Measurements from ENCODE around the gene MAP6.

The MAP6 gene

GRCh38 chr11:75677275-75677674, 8.4 kb upstream of the MAP6 start:
- no peak overlapping the region for H2AFZ ChIP-seq (ENCODE audit: low read length)
- H3K27ac ChIP-seq (ENCODE audit: low read depth, low read length, poor library complexity, severe bottlenecking) = no peak overlapping the region
- no peaks in the 10 kb centered on the region for H4K20me1 ChIP-seq (ENCODE audit: insufficient read depth, low read length)
- no peak overlapping the region for H3K9ac ChIP-seq (ENCODE audit: low read length)
- TF ChIP-seq CTCF (IDR thresholded peaks at IDR 0.05; ENCODE audit: low read length) (no peak), EZH2 (IDR thresholded peaks at IDR 0.05; ENCODE audit: borderline replicate concordance, low read length) (no peak)
- H3K9me2 ChIP-seq (ENCODE audit: low read depth, low read length) = no peaks in the 10 kb centered on the region
- no peaks in the 10 kb centered on the region for H3K4me1 ChIP-seq (ENCODE audit: insufficient read depth, low read length, severe bottlenecking)
- H3K9me3 ChIP-seq (ENCODE audit: low read length) = 0 out of 2 replicates have a peak, but pooled peaks cover 4% of the 10 kb centered on the region
- H3K27me3 ChIP-seq (ENCODE audit: insufficient read depth, low read length) = no peaks in the 10 kb centered on the region; the same call in 1 of the 2 replicates
- H3K4me3 ChIP-seq (ENCODE audit: low read depth, low read length, poor library complexity, severe bottlenecking) = no peak overlapping the region
- no peaks in the 10 kb centered on the region for H3K36me3 ChIP-seq (ENCODE audit: insufficient read depth, low read length)
- no peak overlapping the region for H3K4me2 ChIP-seq (ENCODE audit: low read length)
- no peaks in the 10 kb centered on the region for H3K79me2 ChIP-seq (ENCODE audit: insufficient read depth, low read length)
- no peaks in the 10 kb centered on the region for H3F3A ChIP-seq (ENCODE audit: insufficient read depth, low read length)

- no peak overlapping the region for H2AFZ ChIP-seq (ENCODE audit: low read length)
Measured at GRCh38 chr11:75673977-75674582, 5.2 kb upstream of the MAP6 start.

GRCh38 chr11:75667831-75668450, 897 bp downstream of the MAP6 start:
- Histone ChIP-seq H3K9me3 (ENCODE audit: low read length) (no peaks in the 10 kb centered on the region), H3K9me2 (ENCODE audit: low read depth, low read length) (no peaks in the 10 kb centered on the region), H3K9ac (ENCODE audit: low read length) (no peak overlapping the region), H3K4me1 (ENCODE audit: insufficient read depth, low read length, severe bottlenecking) (no peaks in the 10 kb centered on the region), H4K20me1 (ENCODE audit: insufficient read depth, low read length) (no peaks in the 10 kb centered on the region), H3K79me2 (ENCODE audit: insufficient read depth, low read length) (no peaks in the 10 kb centered on the region), H2AFZ (ENCODE audit: low read length) (no peak overlapping the region), H3K27ac (ENCODE audit: low read depth, low read length, poor library complexity, severe bottlenecking) (no peak overlapping the region), H3F3A (ENCODE audit: insufficient read depth, low read length) (no peaks in the 10 kb centered on the region), H3K4me3 (ENCODE audit: low read depth, low read length, poor library complexity, severe bottlenecking) (no peak overlapping the region), H3K36me3 (ENCODE audit: insufficient read depth, low read length) (no peaks in the 10 kb centered on the region), H3K4me2 (ENCODE audit: low read length) (no peak overlapping the region), H3K27me3 (ENCODE audit: insufficient read depth, low read length) (no peaks in the 10 kb centered on the region)
- TF ChIP-seq CTCF (IDR thresholded peaks at IDR 0.05; ENCODE audit: low read length) (no peak), EZH2 (IDR thresholded peaks at IDR 0.05; ENCODE audit: borderline replicate concordance, low read length) (no peak)

More at GRCh38 chr11:75673977-75674582, 5.2 kb upstream of the MAP6 start:
- TF ChIP-seq CTCF (IDR thresholded peaks at IDR 0.05; ENCODE audit: low read length) = no peak
- Histone ChIP-seq H3K9me2 (ENCODE audit: low read depth, low read length) (no peaks in the 10 kb centered on the region), H3K27ac (ENCODE audit: low read depth, low read length, poor library complexity, severe bottlenecking) (no peak overlapping the region), H3K9me3 (ENCODE audit: low read length) (0 out of 2 replicates have a peak, but pooled peaks cover 4% of the 10 kb centered on the region), H3K79me2 (ENCODE audit: insufficient read depth, low read length) (no peaks in the 10 kb centered on the region), H3K9ac (ENCODE audit: low read length) (no peak overlapping the region), H3K4me3 (ENCODE audit: low read depth, low read length, poor library complexity, severe bottlenecking) (no peak overlapping the region), H4K20me1 (ENCODE audit: insufficient read depth, low read length) (no peaks in the 10 kb centered on the region), H3K27me3 (ENCODE audit: insufficient read depth, low read length) (no peaks in the 10 kb centered on the region; the same call in 1 of the 2 replicates), H3K4me2 (ENCODE audit: low read length) (no peak overlapping the region), H3F3A (ENCODE audit: insufficient read depth, low read length) (no peaks in the 10 kb centered on the region), H3K4me1 (ENCODE audit: insufficient read depth, low read length, severe bottlenecking) (no peaks in the 10 kb centered on the region), H3K36me3 (ENCODE audit: insufficient read depth, low read length) (no peaks in the 10 kb centered on the region)

Measured in OCI-LY1 (cell line).